ENCODE results near the gene EHMT1.

EHMT1 gene

DNA sequence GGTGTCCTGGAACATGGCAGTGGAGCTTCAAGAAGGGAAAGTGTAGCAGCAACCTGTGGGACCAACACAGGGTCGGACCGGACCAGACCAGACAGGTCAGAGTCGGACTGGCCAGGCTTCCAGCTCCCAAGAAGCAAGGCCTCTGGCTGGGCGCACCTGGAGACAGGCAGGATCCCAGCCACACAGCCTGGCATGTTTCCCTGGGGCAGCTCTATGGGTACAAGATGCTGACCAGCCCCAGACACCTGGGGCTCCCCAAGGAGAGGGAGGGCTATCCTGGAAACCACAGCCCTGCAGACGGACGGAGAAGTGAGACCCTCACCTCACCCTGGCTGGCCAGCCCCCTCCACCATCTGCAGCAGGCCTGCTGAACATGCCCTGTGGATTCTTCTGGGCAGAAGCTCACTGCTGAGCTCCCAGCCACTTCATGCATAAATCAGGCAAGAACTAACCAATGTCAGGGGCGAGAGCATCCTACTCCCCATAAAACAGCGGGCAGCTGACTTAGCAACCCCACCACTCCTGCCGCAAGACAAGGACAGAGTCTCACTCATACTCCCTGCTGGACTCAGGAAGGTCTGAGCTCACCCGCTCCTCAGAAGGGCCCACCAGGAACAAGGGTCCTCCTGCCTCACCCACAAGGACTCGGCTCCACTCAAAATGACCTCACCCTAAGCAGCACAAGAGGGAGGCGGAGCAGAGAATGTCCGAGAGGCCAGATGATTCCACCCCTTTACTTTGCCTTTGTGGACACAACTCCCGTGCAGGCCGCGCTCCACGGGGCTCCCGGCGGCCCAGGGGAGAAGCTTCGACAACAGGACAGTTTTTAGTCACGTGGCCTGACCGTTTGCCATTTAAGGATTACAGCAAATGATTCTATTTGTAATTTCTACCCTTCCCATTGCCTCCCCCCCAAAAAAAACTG is 37.2 kb upstream of the EHMT1 start:
- Histone ChIP-seq H3K4me3 (ENCODE audit: low read depth, low read length) (no peak overlapping the region), H3K27ac (ENCODE audit: low read depth, low read length) (no peak overlapping the region), H3K27me3 (ENCODE audit: control insufficient read depth, insufficient read depth, low read length) (no peaks in the 10 kb centered on the region), H3K4me1 (ENCODE audit: control insufficient read depth, insufficient read depth, low read length) (peaks cover 17% of the 10 kb centered on the region), H3K36me3 (ENCODE audit: control insufficient read depth, insufficient read depth, low read length) (peaks cover 61% of the 10 kb centered on the region), H3K9ac (ENCODE audit: low read depth, low read length) (no peak overlapping the region), H3K9me3 (ENCODE audit: control insufficient read depth, insufficient read depth, low read length) (no peaks in the 10 kb centered on the region)

DNA sequence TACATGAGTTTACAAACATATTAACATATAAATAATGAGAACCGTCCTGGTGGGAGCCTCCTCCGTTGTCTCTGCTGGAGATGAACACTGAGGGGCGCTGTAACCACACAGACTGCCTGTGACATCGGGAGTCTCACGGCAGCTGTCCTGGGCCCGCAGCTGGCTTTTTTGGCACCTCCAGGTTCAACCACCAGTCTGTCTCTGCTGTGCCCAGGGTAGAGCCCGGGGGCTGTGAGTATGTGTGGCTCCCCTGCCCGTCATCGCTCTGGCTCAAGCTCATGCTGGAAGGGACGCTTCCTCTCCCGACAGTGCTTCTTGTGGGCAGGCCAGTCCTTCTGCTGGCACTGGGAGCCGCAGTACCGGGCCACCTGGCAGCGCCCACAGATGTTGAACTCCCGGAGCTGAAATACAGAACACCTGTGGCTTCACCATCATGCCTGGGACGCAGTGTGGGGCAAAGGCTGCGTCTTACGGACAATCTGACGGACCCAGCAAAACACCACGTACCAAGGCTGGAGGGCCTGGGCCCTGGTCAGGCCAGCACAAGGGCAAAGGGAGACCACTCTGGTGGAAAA is 36.4 kb upstream of the EHMT1 start:
- Histone ChIP-seq H3K36me3 (ENCODE audit: control insufficient read depth, insufficient read depth, low read length) (peaks cover 68% of the 10 kb centered on the region), H3K27me3 (ENCODE audit: control insufficient read depth, insufficient read depth, low read length) (no peaks in the 10 kb centered on the region), H3K9ac (ENCODE audit: low read depth, low read length) (no peak overlapping the region), H3K27ac (ENCODE audit: low read depth, low read length) (no peak overlapping the region), H3K4me3 (ENCODE audit: low read depth, low read length) (no peak overlapping the region), H3K4me1 (ENCODE audit: control insufficient read depth, insufficient read depth, low read length) (peaks cover 17% of the 10 kb centered on the region), H3K9me3 (ENCODE audit: control insufficient read depth, insufficient read depth, low read length) (no peaks in the 10 kb centered on the region)

DNA sequence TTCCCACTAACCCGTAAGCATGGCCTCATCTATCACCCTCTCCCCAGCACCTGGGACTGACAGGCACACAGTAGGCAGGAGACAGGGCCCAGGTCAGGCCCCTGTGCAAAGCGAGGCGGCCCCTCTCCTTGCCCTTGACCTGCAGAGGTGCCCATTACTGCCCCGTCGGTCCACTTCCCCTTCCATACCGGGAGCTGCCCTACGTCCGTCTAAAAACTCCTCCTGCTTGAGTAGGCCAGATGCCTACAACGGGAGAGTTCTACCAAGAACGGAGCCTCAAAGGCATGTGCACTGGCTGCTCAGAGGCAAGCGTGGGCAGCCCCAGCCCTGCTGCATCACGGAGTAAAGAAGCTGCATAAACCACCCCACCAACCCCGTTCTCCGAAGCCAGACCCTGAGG is 35.5 kb upstream of the EHMT1 start:
- Histone ChIP-seq H3K27me3 (ENCODE audit: control insufficient read depth, insufficient read depth, low read length) (no peaks in the 10 kb centered on the region), H3K4me3 (ENCODE audit: low read depth, low read length) (no peak overlapping the region), H3K9me3 (ENCODE audit: control insufficient read depth, insufficient read depth, low read length) (no peaks in the 10 kb centered on the region), H3K27ac (ENCODE audit: low read depth, low read length) (no peak overlapping the region), H3K4me1 (ENCODE audit: control insufficient read depth, insufficient read depth, low read length) (peaks cover 13% of the 10 kb centered on the region), H3K36me3 (ENCODE audit: control insufficient read depth, insufficient read depth, low read length) (peaks cover 78% of the 10 kb centered on the region), H3K9ac (ENCODE audit: low read depth, low read length) (no peak overlapping the region)

- H3K27me3 ChIP-seq (ENCODE audit: control insufficient read depth, insufficient read depth, low read length) = no peaks in the 10 kb centered on the region
- H3K27ac ChIP-seq (ENCODE audit: low read depth, low read length) = no peak overlapping the region
- no peaks in the 10 kb centered on the region for H3K9me3 ChIP-seq (ENCODE audit: control insufficient read depth, insufficient read depth, low read length)
- no peak overlapping the region for H3K4me3 ChIP-seq (ENCODE audit: low read depth, low read length)
- no peak overlapping the region for H3K9ac ChIP-seq (ENCODE audit: low read depth, low read length)
- peaks cover 14% of the 10 kb centered on the region for H3K4me1 ChIP-seq (ENCODE audit: control insufficient read depth, insufficient read depth, low read length)
- H3K36me3 ChIP-seq (ENCODE audit: control insufficient read depth, insufficient read depth, low read length) = peaks cover 84% of the 10 kb centered on the region
These were observed 34.8 kb upstream of the EHMT1 start for GRCh38 chr9:137583957-137584356.

DNA sequence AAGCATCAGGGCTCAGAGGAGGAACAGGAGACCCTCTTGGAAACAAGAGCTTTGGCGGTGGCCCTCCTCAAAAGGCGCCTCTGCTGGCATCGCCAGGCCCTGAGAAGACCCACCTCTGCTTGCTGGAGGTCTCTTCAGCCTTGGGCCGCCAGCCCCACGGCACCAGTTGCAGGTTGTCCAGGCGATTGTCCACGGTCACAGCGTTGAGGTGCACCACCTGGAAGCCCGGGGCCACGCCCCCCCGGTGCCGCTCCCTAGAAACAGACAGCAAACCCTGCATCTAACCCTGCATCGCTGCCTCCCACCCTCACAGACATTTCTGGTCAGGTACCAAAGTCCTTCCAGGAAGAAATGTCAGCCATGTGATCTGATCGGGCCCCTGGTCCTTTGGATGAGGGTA is 32.0 kb upstream of the EHMT1 start:
- no peaks in the 10 kb centered on the region for H3K9me3 ChIP-seq (ENCODE audit: control insufficient read depth, insufficient read depth, low read length)
- peaks cover 69% of the 10 kb centered on the region for H3K36me3 ChIP-seq (ENCODE audit: control insufficient read depth, insufficient read depth, low read length)
- H3K9ac ChIP-seq (ENCODE audit: low read depth, low read length) = no peak overlapping the region
- H3K27ac ChIP-seq (ENCODE audit: low read depth, low read length) = no peak overlapping the region
- 0 out of 2 replicates have a peak, but pooled peaks cover 6% of the 10 kb centered on the region for H3K4me1 ChIP-seq (ENCODE audit: control insufficient read depth, insufficient read depth, low read length)
- no peak overlapping the region for H3K4me3 ChIP-seq (ENCODE audit: low read depth, low read length)
- H3K27me3 ChIP-seq (ENCODE audit: control insufficient read depth, insufficient read depth, low read length) = no peaks in the 10 kb centered on the region

DNA sequence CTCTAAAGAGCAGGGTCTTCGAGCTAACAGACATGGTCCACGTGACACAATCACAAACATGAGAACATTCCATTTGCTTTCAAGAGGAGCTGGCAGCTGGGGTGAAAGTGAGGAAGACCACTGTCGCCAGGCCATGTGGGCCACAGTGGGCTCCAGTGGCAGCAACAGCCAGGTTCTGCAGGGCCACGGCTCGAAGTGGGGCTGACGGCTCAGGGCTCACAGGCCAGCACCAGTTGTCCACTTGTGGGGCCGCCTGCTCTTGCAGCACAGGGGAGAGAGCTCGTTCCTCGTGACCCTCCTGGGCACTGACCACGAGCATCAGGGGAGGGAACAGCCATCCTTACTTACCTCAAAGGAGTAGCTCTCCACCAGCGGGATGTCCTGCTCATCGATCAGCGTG is 30.5 kb upstream of the EHMT1 start:
- no peak overlapping the region for H3K9ac ChIP-seq (ENCODE audit: low read depth, low read length)
- peaks cover 55% of the 10 kb centered on the region for H3K36me3 ChIP-seq (ENCODE audit: control insufficient read depth, insufficient read depth, low read length)
- no peak overlapping the region for H3K4me3 ChIP-seq (ENCODE audit: low read depth, low read length)

GRCh38 chr9:137588891-137589290 is 29.9 kb upstream of the EHMT1 start:
- Histone ChIP-seq H3K27me3 (ENCODE audit: control insufficient read depth, insufficient read depth, low read length) (no peaks in the 10 kb centered on the region), H3K9ac (ENCODE audit: low read depth, low read length) (no peak overlapping the region), H3K9me3 (ENCODE audit: control insufficient read depth, insufficient read depth, low read length) (no peaks in the 10 kb centered on the region), H3K36me3 (ENCODE audit: control insufficient read depth, insufficient read depth, low read length) (peaks cover 49% of the 10 kb centered on the region), H3K27ac (ENCODE audit: low read depth, low read length) (no peak overlapping the region), H3K4me3 (ENCODE audit: low read depth, low read length) (peak overlapping the region; percentile 67), H3K4me1 (ENCODE audit: control insufficient read depth, insufficient read depth, low read length) (0 out of 2 replicates have a peak, but pooled peaks cover 6% of the 10 kb centered on the region)

More for the DNA sequence above, 30.5 kb upstream of the EHMT1 start:
- Histone ChIP-seq H3K4me1 (ENCODE audit: control insufficient read depth, insufficient read depth, low read length) (0 out of 2 replicates have a peak, but pooled peaks cover 6% of the 10 kb centered on the region), H3K27ac (ENCODE audit: low read depth, low read length) (no peak overlapping the region), H3K9me3 (ENCODE audit: control insufficient read depth, insufficient read depth, low read length) (no peaks in the 10 kb centered on the region), H3K27me3 (ENCODE audit: control insufficient read depth, insufficient read depth, low read length) (no peaks in the 10 kb centered on the region)

GRCh38 chr9:137589441-137590122 is 29.2 kb upstream of the EHMT1 start:
- H3K4me1 ChIP-seq (ENCODE audit: control insufficient read depth, insufficient read depth, low read length) = 0 out of 2 replicates have a peak, but pooled peaks cover 6% of the 10 kb centered on the region
- peak overlapping the region; percentile 67 for H3K4me3 ChIP-seq (ENCODE audit: low read depth, low read length)
- no peaks in the 10 kb centered on the region for H3K27me3 ChIP-seq (ENCODE audit: control insufficient read depth, insufficient read depth, low read length)
- no peaks in the 10 kb centered on the region for H3K9me3 ChIP-seq (ENCODE audit: control insufficient read depth, insufficient read depth, low read length)
- peak overlapping the region; percentile 66; the same call in 1 of the 2 replicates for H3K9ac ChIP-seq (ENCODE audit: low read depth, low read length)
- H3K36me3 ChIP-seq (ENCODE audit: control insufficient read depth, insufficient read depth, low read length) = peaks cover 42% of the 10 kb centered on the region
- H3K27ac ChIP-seq (ENCODE audit: low read depth, low read length) = no peak overlapping the region

DNA sequence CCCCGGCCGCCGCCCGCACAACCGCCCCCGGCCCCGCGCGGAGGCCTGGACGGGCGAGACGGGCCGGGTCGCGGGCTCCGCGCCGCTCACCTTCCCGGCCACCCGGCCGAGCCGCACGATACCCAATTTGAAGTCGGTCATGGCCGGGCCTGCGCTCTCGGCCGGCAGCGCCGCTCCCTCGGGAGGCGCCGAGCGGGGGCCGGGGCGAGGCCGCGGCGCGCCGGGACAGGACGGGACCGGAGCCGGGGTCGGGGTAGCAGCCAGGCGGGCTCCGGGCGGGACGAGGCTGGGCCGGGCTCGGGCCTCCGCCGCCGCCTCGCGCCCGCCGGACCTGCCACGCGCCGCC is 28.7 kb upstream of the EHMT1 start:
- Histone ChIP-seq H3K4me1 (ENCODE audit: control insufficient read depth, insufficient read depth, low read length) (0 out of 2 replicates have a peak, but pooled peaks cover 6% of the 10 kb centered on the region), H3K27me3 (ENCODE audit: control insufficient read depth, insufficient read depth, low read length) (no peaks in the 10 kb centered on the region), H3K4me3 (ENCODE audit: low read depth, low read length) (peak overlapping the region; percentile 67; the same call in 1 of the 2 replicates), H3K9me3 (ENCODE audit: control insufficient read depth, insufficient read depth, low read length) (no peaks in the 10 kb centered on the region), H3K9ac (ENCODE audit: low read depth, low read length) (no peak overlapping the region; the same call in 1 of the 2 replicates), H3K36me3 (ENCODE audit: control insufficient read depth, insufficient read depth, low read length) (peaks cover 39% of the 10 kb centered on the region), H3K27ac (ENCODE audit: low read depth, low read length) (no peak overlapping the region)

DNA sequence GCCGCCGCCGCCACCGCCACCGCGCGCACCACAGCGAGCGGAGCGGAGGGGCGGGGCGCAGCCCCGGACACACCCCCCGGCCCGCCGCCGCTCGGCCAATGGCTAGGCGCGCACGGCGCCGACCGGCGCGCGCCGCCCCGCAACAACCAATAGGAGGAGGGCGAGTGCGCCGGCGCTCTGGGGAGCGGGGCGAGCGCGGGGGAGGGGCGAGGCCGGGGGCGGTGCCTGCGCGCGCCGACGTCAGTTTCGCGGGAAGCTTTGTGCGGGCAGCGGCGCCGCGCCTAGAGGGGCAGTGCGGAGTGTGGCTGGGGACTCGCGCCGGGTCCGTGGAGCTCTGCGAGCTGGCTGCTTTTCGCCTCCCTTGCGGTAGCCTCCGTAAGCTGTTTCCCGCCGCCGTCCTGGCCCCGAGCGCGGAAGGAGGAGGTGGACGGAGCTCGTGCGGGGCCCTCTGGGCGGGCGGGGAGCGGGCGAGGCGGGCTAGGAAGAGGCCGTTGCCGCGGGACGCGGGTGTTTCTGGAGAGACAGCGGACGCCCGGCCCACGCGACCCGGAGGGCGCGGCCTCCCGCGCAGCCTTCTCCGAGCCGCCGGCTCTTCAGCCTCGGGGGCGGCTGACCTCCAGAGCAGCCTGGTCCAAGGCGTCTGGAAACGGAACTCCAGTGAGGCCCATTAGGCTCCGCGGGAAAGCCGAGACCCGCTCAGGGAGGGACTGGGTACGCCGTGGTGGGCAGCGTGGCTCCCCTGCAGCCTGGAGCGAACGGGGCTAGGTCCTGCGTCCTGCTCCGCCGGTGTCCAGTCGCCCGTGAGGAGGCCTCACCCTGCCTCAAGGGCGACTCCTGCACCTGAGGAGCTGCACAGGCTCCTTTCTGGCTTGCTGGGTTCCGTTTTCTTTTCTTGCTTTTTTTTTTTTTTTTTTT is 28.1 kb upstream of the EHMT1 start, which contains the start of gene ZMYND19:
Gene ZMYND19, minus strand, starts transcription at position 44 of the 915 bp plus-strand sequence. CDS start 249 bp downstream, outside the sequence.
- Histone ChIP-seq H3K9me3 (ENCODE audit: control insufficient read depth, insufficient read depth, low read length) (no peaks in the 10 kb centered on the region), H3K4me3 (ENCODE audit: low read depth, low read length) (peak within 1 kb of the TSS; percentile 91), H3K9ac (ENCODE audit: low read depth, low read length) (peak within 1 kb of the TSS; percentile 73), H3K36me3 (ENCODE audit: control insufficient read depth, insufficient read depth, low read length) (peaks cover 34% of the 10 kb centered on the region), H3K27me3 (ENCODE audit: control insufficient read depth, insufficient read depth, low read length) (no peaks in the 10 kb centered on the region), H3K27ac (ENCODE audit: low read depth, low read length) (no peak within 1 kb of the TSS), H3K4me1 (ENCODE audit: control insufficient read depth, insufficient read depth, low read length) (0 out of 2 replicates have a peak, but pooled peaks cover 6% of the 10 kb centered on the region)

Measured in HUES48 (cell line).